ENCODE results near the gene OLR1.

The OLR1 gene

GRCh38 chr12:10122689-10123088 is 49.2 kb downstream of the OLR1 start:
- H3K4me3 ChIP-seq (ENCODE audit: control insufficient read depth, low read depth, low read length), result no peak overlapping the region
- TF ChIP-seq CTCF (IDR thresholded peaks at IDR 0.05; ENCODE audit: control insufficient read depth, insufficient read depth, low read depth, low read length, missing control alignments), result no peak

GRCh38 chr12:10121278-10121677 is 50.7 kb downstream of the OLR1 start:
- DNase-seq (ENCODE audit: low read depth), result no peak
- TF ChIP-seq CTCF (IDR thresholded peaks at IDR 0.05; ENCODE audit: control insufficient read depth, insufficient read depth, low read depth, low read length, missing control alignments), result no peak
- no peak overlapping the region for H3K4me3 ChIP-seq (ENCODE audit: control insufficient read depth, low read depth, low read length)

More at GRCh38 chr12:10122689-10123088, 49.2 kb downstream of the OLR1 start:
- no peak for DNase-seq (ENCODE audit: low read depth)

- no peak overlapping the region for H3K4me3 ChIP-seq (ENCODE audit: control insufficient read depth, low read depth, low read length)
- no peak for DNase-seq (ENCODE audit: low read depth)
- no peak for TF ChIP-seq CTCF (IDR thresholded peaks at IDR 0.05; ENCODE audit: control insufficient read depth, insufficient read depth, low read depth, low read length, missing control alignments)
These were observed 52.9 kb downstream of the OLR1 start for GRCh38 chr12:10119066-10119465.

- DNase-seq (ENCODE audit: low read depth), result no peak
- no peak overlapping the region for H3K4me3 ChIP-seq (ENCODE audit: control insufficient read depth, low read depth, low read length)
- TF ChIP-seq CTCF (IDR thresholded peaks at IDR 0.05; ENCODE audit: control insufficient read depth, insufficient read depth, low read depth, low read length, missing control alignments), result no peak
These were observed 56.0 kb downstream of the OLR1 start for GRCh38 chr12:10115890-10116289.

GRCh38 chr12:10115311-10115710 is 56.6 kb downstream of the OLR1 start:
- no peak for TF ChIP-seq CTCF (IDR thresholded peaks at IDR 0.05; ENCODE audit: control insufficient read depth, insufficient read depth, low read depth, low read length, missing control alignments)
- DNase-seq (ENCODE audit: low read depth), result no peak

GRCh38 chr12:10113920-10114319 is 58.0 kb downstream of the OLR1 start:
- no peak for DNase-seq (ENCODE audit: low read depth)
- TF ChIP-seq CTCF (IDR thresholded peaks at IDR 0.05; ENCODE audit: control insufficient read depth, insufficient read depth, low read depth, low read length, missing control alignments), result no peak
- no peak overlapping the region for H3K4me3 ChIP-seq (ENCODE audit: control insufficient read depth, low read depth, low read length)

More at GRCh38 chr12:10115311-10115710, 56.6 kb downstream of the OLR1 start:
- H3K4me3 ChIP-seq (ENCODE audit: control insufficient read depth, low read depth, low read length), result no peak overlapping the region

- no peak for DNase-seq (ENCODE audit: low read depth)
- H3K4me3 ChIP-seq (ENCODE audit: control insufficient read depth, low read depth, low read length), result no peak overlapping the region
- TF ChIP-seq CTCF (IDR thresholded peaks at IDR 0.05; ENCODE audit: control insufficient read depth, insufficient read depth, low read depth, low read length, missing control alignments), result no peak
These were observed 58.9 kb downstream of the OLR1 start for GRCh38 chr12:10113075-10113474.

Data from AG09309 (cell line).